CD8-positive, alpha-beta memory T cell (primary cell): Measurements from ENCODE around the gene PBX4. TPM values are rescaled to one million over a fixed set of nuclear protein-coding genes. Genes with fewer than 3 reads are reported as not detected.

Source experiments
- CTCF ChIA-PET: fragments of 350-600 bp; sonication (Branson Sonifier 250); formaldehyde crosslinking; loops from one replicate; lab custom pipeline; 2021; ENCODE audit warnings: antibody characterized with exemption; lab: Charles Lee
- POLR2A ChIA-PET: fragments of 350-600 bp; sonication (Branson Sonifier 250); formaldehyde crosslinking; loops from one replicate; lab custom pipeline; 2021; ENCODE audit warnings: antibody characterized with exemption; lab: Charles Lee
- DNase-seq, 5 donors: peaks; one replicate each; pipeline versions ENCODE4 v3.0.0 to v3.0.0-alpha.2; 2020 to 2022; ENCODE audit warnings: mixed read lengths in 1 of 5
- H3K27ac ChIP-seq: one replicate; pipeline ENCODE4 v1.7.0; 2013; ENCODE audit warnings: low read depth, mild to moderate bottlenecking, low read length, moderate library complexity
- H3K27me3 ChIP-seq: 2 replicates; pipeline ENCODE4 v1.7.0; 2013; ENCODE audit warnings: low read length, mild to moderate bottlenecking; ENCODE audit not compliant: insufficient read depth, poor library complexity, severe bottlenecking
- H3K36me3 ChIP-seq: 2 replicates; pipeline ENCODE4 v1.7.0; 2013; ENCODE audit warnings: mild to moderate bottlenecking, low read length, moderate library complexity; ENCODE audit not compliant: insufficient read depth
- H3K4me1 ChIP-seq: 2 replicates; pipeline ENCODE4 v1.7.0; 2013; ENCODE audit warnings: mild to moderate bottlenecking, low read length, moderate library complexity; ENCODE audit not compliant: insufficient read depth
- H3K4me3 ChIP-seq: 2 replicates; pipeline ENCODE4 v1.7.0; 2013; ENCODE audit warnings: mild to moderate bottlenecking, low read length
- H3K9me3 ChIP-seq: 2 replicates; pipeline ENCODE4 v1.7.0; 2013; ENCODE audit warnings: mild to moderate bottlenecking, low read length
- H3K27ac Mint-ChIP-seq, 8 donors: one replicate each; pipeline ENCODE4 v1.8.0; 2020 to 2021; ENCODE audit warnings: mixed read lengths in 8 of 8, mild to moderate bottlenecking in 6 of 8, inconsistent platforms in 3 of 8, moderate library complexity in 3 of 8
- H3K27me3 Mint-ChIP-seq, 2 donors: one replicate each; pipeline ENCODE4 v1.8.0; 2020 to 2021; ENCODE audit warnings: mixed read lengths in 2 of 2, mild to moderate bottlenecking in 1 of 2, moderate library complexity in 1 of 2
- H3K36me3 Mint-ChIP-seq, 3 donors: one replicate each; pipeline ENCODE4 v1.8.0; 2020 to 2021; ENCODE audit warnings: mixed read lengths in 3 of 3, inconsistent platforms in 1 of 3, mild to moderate bottlenecking in 1 of 3
- H3K4me1 Mint-ChIP-seq, 3 donors: one replicate each; pipeline ENCODE4 v1.8.0; 2020 to 2021; ENCODE audit warnings: mixed read lengths in 3 of 3, inconsistent platforms in 1 of 3, mild to moderate bottlenecking in 1 of 3
- H3K4me3 Mint-ChIP-seq, 7 donors: one replicate each; pipeline ENCODE4 v1.8.0; 2020 to 2021; ENCODE audit warnings: mixed read lengths in 7 of 7, mild to moderate bottlenecking in 6 of 7, moderate library complexity in 4 of 7, inconsistent platforms in 2 of 7
- H3K9me3 Mint-ChIP-seq, 5 donors: one replicate each; pipeline ENCODE4 v1.8.0; 2020 to 2022; ENCODE audit warnings: mixed read lengths in 5 of 5, mild to moderate bottlenecking in 3 of 5, moderate library complexity in 2 of 5, inconsistent platforms in 1 of 5
- polyA plus RNA-seq: library from polyadenylated mRNA; unstranded; fragments of 300-500 nt; fragmentation: Illumina TruSeq; gene quantifications from one replicate; pipeline ENCODE4 v1.2.3, GENCODE V29; 2021
- total RNA-seq, 2 experiments: library from RNA; stranded (reverse); gene quantifications; one replicate each; pipeline ENCODE4 v1.2.3, GENCODE V29; 2021

Gene PBX4
- total and polyA plus RNA-seq, 3 experiments from 2014 or later = 8.3 to 17.1 (median 15.0) TPM

- Histone ChIP-seq H3K4me1 (peaks cover 21% of the 10 kb centered on the region), H3K4me3 (peak overlapping the region; percentile 17), H3K27ac (peak overlapping the region; percentile 45), H3K9me3 (no peaks in the 10 kb centered on the region), H3K36me3 (peaks cover 33% of the 10 kb centered on the region), H3K27me3 (no peaks in the 10 kb centered on the region)
- Mint-ChIP-seq H3K4me1 (peaks cover 26 to 39% (median 38%) of the 10 kb centered on the region in 3 donors), H3K27ac (peak overlapping the region; percentile 85 to 99 (median 96)), H3K4me3 (peak overlapping the region; percentile 86 to 95 (median 89)), H3K9me3 (peaks cover 0 to 2% (median 0%) of the 10 kb centered on the region in 5 donors), H3K36me3 (peaks cover 0 to 55% (median 9%) of the 10 kb centered on the region in 3 donors), H3K27me3 (peaks cover 0 to 1% of the 10 kb centered on the region in 2 donors)
- POLR2A ChIA-PET = interaction anchor here (0.5 to 1.2 kb wide), 3 partner anchors 10 to 243 kb away, joined by 3 read pairs; partner anchors contain the start of gene ZNF253
- CTCF ChIA-PET = interaction anchor here (0.6 to 2.1 kb wide), 4 partner anchors 10 to 160 kb away, joined by 3 to 5 read pairs (median 4); partner anchors contain the start of genes GMIP and ZNF506
- DNase-seq = peak in 1 of 5 donors; percentile 45
Observed at GRCh38 chr19:19661141-19661674, 42.7 kb upstream of the PBX4 start.

DNA sequence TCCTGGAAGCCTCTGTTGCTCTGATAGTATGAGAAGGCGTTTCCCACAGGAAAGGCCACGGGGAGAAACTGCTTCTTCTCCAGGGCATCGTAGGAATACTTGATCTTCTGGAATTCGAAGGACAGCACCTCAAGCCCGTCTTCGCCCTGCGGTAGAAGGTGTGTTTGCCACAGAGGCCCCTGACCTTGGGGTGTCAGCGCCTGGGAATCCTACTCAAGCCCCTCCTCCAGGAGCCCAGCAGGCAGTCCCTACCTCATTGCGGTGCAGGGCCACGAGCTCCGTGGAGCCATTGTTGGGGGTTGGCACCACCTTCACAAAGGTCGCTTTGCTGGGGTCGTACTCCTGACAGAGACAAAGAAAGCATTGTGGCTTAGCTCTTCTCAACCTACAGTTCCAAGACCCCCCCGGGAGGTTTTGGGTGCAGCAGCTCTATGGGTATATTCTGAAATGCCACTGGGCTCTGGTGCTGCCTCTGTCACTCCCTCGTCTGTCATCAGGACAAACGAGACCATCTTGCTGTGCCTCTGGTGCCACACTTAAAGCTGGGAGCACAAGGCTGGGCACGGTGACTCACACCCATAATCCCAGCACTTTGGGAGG is 41.3 kb upstream of the PBX4 start:
- peaks cover 26 to 38% (median 36%) of the 10 kb centered on the region in 3 donors for H3K4me1 Mint-ChIP-seq
- peaks cover 0 to 1% of the 10 kb centered on the region in 2 donors for H3K27me3 Mint-ChIP-seq
- CTCF ChIA-PET = interaction anchor here (1.6 kb wide), 1 partner anchor 16 kb away, joined by 5 read pairs; the partner anchor contains the start of gene GMIP

GRCh38 chr19:19657397-19657783 is 38.9 kb upstream of the PBX4 start:
- Histone ChIP-seq H3K4me3 (no peak overlapping the region), H3K27me3 (no peaks in the 10 kb centered on the region), H3K27ac (no peak overlapping the region), H3K4me1 (peaks cover 13% of the 10 kb centered on the region), H3K9me3 (no peaks in the 10 kb centered on the region), H3K36me3 (peaks cover 65% of the 10 kb centered on the region)
- CTCF ChIA-PET = interaction anchor here (0.7 kb wide), 1 partner anchor 11 kb away, joined by 4 read pairs; no protein-coding TSS in a partner anchor
- no peaks in the 10 kb centered on the region for H3K27me3 Mint-ChIP-seq
- H3K36me3 Mint-ChIP-seq = peaks cover 7 to 81% (median 14%) of the 10 kb centered on the region in 3 donors
- POLR2A ChIA-PET = interaction anchor here (0.7 kb wide), 1 partner anchor 100 kb away, joined by 13 read pairs; no protein-coding TSS in a partner anchor
- peak in 1 of 5 donors; percentile 29 for DNase-seq
- no peak overlapping the region for H3K4me3 Mint-ChIP-seq
- no peak overlapping the region for H3K27ac Mint-ChIP-seq
- peaks cover 20 to 21% (median 21%) of the 10 kb centered on the region in 3 donors for H3K4me1 Mint-ChIP-seq
- H3K9me3 Mint-ChIP-seq = no peaks in the 10 kb centered on the region

More for the DNA sequence above, 41.3 kb upstream of the PBX4 start:
- H3K4me3 Mint-ChIP-seq = no peak overlapping the region
- H3K9me3 ChIP-seq = no peaks in the 10 kb centered on the region
- no peaks in the 10 kb centered on the region for H3K27me3 ChIP-seq
- H3K9me3 Mint-ChIP-seq = peaks cover 0 to 2% (median 0%) of the 10 kb centered on the region in 5 donors
- peak in 1 of 5 donors; percentile 43 for DNase-seq
- peaks cover 48% of the 10 kb centered on the region for H3K36me3 ChIP-seq
- peak overlapping the region in 4 of 8 donors; percentile 12 to 85 (median 50) for H3K27ac Mint-ChIP-seq
- POLR2A ChIA-PET = interaction anchor here (0.8 kb wide), 1 partner anchor 161 kb away, joined by 3 read pairs; no protein-coding TSS in a partner anchor
- H3K4me3 ChIP-seq = no peak overlapping the region
- H3K27ac ChIP-seq = no peak overlapping the region
- peaks cover 0 to 69% (median 9%) of the 10 kb centered on the region in 3 donors for H3K36me3 Mint-ChIP-seq
- H3K4me1 ChIP-seq = peaks cover 21% of the 10 kb centered on the region

- H3K27me3 ChIP-seq = no peaks in the 10 kb centered on the region
- no peak overlapping the region for H3K27ac ChIP-seq
- H3K4me3 Mint-ChIP-seq = no peak overlapping the region
- no peaks in the 10 kb centered on the region for H3K9me3 ChIP-seq
- H3K27ac Mint-ChIP-seq = peak overlapping the region in 1 of 8 donors; percentile 73
- H3K36me3 ChIP-seq = peaks cover 71% of the 10 kb centered on the region
- no peak overlapping the region for H3K4me3 ChIP-seq
- H3K4me1 Mint-ChIP-seq = peaks cover 13 to 14% (median 14%) of the 10 kb centered on the region in 3 donors
- peak in 1 of 5 donors; percentile 41 for DNase-seq
- peaks cover 7% of the 10 kb centered on the region for H3K4me1 ChIP-seq
- ChIA-PET POLR2A (no interaction called here), CTCF (interaction anchor here (0.7 to 1.6 kb wide), 3 partner anchors 11 to 125 kb away, joined by 3 to 4 read pairs (median 4); no protein-coding TSS in a partner anchor)
- H3K9me3 Mint-ChIP-seq = no peaks in the 10 kb centered on the region
- H3K27me3 Mint-ChIP-seq = no peaks in the 10 kb centered on the region
- peaks cover 7 to 85% (median 14%) of the 10 kb centered on the region in 3 donors for H3K36me3 Mint-ChIP-seq
Observed at GRCh38 chr19:19656451-19657396, 38.2 kb upstream of the PBX4 start.

DNA sequence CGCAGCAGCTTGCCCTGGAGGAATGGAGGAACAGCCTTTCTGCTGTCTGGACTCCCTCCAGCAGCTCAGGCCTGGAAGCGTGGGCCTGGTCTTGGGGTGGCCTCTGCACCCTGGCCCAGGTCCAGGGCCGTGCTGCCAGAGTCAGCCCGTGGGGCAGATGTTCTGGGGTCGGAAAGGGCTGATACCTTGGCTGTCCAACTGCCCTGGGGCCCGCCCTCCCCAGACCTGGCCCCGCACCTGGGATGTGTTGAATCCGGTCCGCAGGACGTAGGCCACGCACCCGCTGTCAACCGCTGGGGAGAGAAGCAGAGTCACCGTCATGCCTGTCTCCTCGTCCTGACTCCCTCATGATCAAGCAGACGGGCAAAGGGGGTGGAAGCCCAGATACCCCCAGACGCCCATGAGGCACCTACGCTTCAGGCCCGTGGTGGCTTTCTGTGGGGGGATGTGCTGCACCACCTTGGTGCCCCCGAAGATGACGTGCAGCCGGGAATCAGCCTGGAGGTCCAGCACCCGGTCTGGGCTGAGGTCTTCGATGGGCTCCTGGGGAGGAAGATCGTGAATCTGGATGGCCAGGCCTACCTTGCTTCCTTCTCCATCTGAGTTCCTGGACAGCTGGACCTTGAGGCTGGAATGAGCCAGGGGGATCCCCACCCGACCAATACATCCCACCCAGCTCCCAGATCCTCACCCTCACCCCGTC is 37.3 kb upstream of the PBX4 start:
- no peaks in the 10 kb centered on the region for H3K9me3 ChIP-seq
- peak in 1 of 5 donors; percentile 40 for DNase-seq
- H3K4me1 ChIP-seq = no peaks in the 10 kb centered on the region
- ChIA-PET POLR2A (interaction anchor here (0.5 kb wide), 1 partner anchor 426 kb away, joined by 4 read pairs; no protein-coding TSS in a partner anchor), CTCF (interaction anchor here (1.2 to 1.6 kb wide), 2 partner anchors 12 to 124 kb away, joined by 3 to 4 read pairs; no protein-coding TSS in a partner anchor)
- Mint-ChIP-seq H3K9me3 (no peaks in the 10 kb centered on the region), H3K27me3 (peaks cover 0 to under 1% of the 10 kb centered on the region in 2 donors), H3K36me3 (peaks cover 7 to 87% (median 14%) of the 10 kb centered on the region in 3 donors), H3K4me3 (no peak overlapping the region), H3K4me1 (peaks cover 5 to 6% (median 6%) of the 10 kb centered on the region in 3 donors), H3K27ac (peak overlapping the region in 2 of 8 donors; percentile 75 to 82)
- H3K36me3 ChIP-seq = peaks cover 80% of the 10 kb centered on the region
- no peak overlapping the region for H3K27ac ChIP-seq
- H3K27me3 ChIP-seq = no peaks in the 10 kb centered on the region
- H3K4me3 ChIP-seq = no peak overlapping the region

- no peaks in the 10 kb centered on the region for H3K4me1 ChIP-seq
- H3K9me3 ChIP-seq = no peaks in the 10 kb centered on the region
- H3K27me3 Mint-ChIP-seq = peaks cover 0 to 1% of the 10 kb centered on the region in 2 donors
- no peak overlapping the region for H3K27ac ChIP-seq
- peak overlapping the region in 1 of 7 donors; percentile 44 for H3K4me3 Mint-ChIP-seq
- H3K36me3 Mint-ChIP-seq = peaks cover 7 to 93% (median 14%) of the 10 kb centered on the region in 3 donors
- H3K4me1 Mint-ChIP-seq = peaks cover 5 to 6% (median 6%) of the 10 kb centered on the region in 3 donors
- no peaks in the 10 kb centered on the region for H3K27me3 ChIP-seq
- no peaks in the 10 kb centered on the region for H3K9me3 Mint-ChIP-seq
- peak in 1 of 5 donors; percentile 42 for DNase-seq
- H3K27ac Mint-ChIP-seq = no peak overlapping the region
- ChIA-PET POLR2A (interaction anchor here (0.5 to 1.3 kb wide), 2 partner anchors 13 to 425 kb away, joined by 4 to 12 read pairs; no protein-coding TSS in a partner anchor), CTCF (interaction anchor here (1.2 to 1.6 kb wide), 2 partner anchors 11 to 123 kb away, joined by 3 to 4 read pairs; no protein-coding TSS in a partner anchor)
- H3K4me3 ChIP-seq = no peak overlapping the region
- H3K36me3 ChIP-seq = peaks cover 81% of the 10 kb centered on the region
Observed at GRCh38 chr19:19655051-19655594, 36.6 kb upstream of the PBX4 start.
